Astrocyte of the cerebellum (primary cell): ENCODE results near the gene CD5L.

ENCODE experiments used
- DNase-seq: peaks from one replicate; pipeline ENCODE4 v3.0.0-alpha.2; 2011; ENCODE audit warnings: low read depth
- H3K4me3 ChIP-seq: 2 replicates; pipeline ENCODE4 v1.5.1; 2011; ENCODE audit warnings: mild to moderate bottlenecking, low read depth, low read length, moderate library complexity
- in situ Hi-C: cut with HindIII; loops from 2 replicates; pipeline ENCODE4 v1.10.0; 2017; ENCODE audit warnings: low sequenced_read_pairs
- TF ChIP-seq, protein P1 (sequence below): IDR thresholded peaks from 2 replicates; pipeline ENCODE4 v1.5.1; 2012; ENCODE audit warnings: low read length, low read depth, moderate library complexity, mild to moderate bottlenecking; ENCODE audit errors: missing control alignments

The CD5L gene

DNA sequence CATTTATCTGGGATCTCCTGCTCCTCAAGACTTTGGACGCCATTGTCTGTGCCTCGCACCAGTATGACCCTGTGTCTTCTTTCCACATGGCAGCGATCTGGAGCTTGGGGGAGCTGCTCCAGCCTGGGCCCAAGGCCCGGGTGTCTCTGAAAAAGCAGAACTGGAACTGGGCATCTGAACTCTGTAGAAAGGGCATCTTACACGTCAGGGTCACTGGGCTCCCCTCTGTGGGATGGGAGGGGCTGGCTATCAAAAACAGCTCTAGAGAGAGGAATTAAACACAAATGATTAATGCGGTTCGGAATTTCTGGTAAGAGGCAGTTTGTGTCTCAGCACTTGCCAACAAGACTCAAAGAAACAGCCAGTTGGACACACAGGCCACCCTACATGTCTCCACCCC is 37.8 kb downstream of the CD5L start:
- DNase-seq: no peak
- TF ChIP-seq, protein P1, sequence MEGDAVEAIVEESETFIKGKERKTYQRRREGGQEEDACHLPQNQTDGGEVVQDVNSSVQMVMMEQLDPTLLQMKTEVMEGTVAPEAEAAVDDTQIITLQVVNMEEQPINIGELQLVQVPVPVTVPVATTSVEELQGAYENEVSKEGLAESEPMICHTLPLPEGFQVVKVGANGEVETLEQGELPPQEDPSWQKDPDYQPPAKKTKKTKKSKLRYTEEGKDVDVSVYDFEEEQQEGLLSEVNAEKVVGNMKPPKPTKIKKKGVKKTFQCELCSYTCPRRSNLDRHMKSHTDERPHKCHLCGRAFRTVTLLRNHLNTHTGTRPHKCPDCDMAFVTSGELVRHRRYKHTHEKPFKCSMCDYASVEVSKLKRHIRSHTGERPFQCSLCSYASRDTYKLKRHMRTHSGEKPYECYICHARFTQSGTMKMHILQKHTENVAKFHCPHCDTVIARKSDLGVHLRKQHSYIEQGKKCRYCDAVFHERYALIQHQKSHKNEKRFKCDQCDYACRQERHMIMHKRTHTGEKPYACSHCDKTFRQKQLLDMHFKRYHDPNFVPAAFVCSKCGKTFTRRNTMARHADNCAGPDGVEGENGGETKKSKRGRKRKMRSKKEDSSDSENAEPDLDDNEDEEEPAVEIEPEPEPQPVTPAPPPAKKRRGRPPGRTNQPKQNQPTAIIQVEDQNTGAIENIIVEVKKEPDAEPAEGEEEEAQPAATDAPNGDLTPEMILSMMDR: no peak
- in situ Hi-C loops: no loop called here
- no peak overlapping the region for H3K4me3 ChIP-seq

GRCh38 chr1:157799996-157800395 is 41.6 kb downstream of the CD5L start:
- in situ Hi-C loops: no loop called here
- DNase-seq: no peak
- TF ChIP-seq, protein P1: no peak
- H3K4me3 ChIP-seq: no peak overlapping the region

DNA sequence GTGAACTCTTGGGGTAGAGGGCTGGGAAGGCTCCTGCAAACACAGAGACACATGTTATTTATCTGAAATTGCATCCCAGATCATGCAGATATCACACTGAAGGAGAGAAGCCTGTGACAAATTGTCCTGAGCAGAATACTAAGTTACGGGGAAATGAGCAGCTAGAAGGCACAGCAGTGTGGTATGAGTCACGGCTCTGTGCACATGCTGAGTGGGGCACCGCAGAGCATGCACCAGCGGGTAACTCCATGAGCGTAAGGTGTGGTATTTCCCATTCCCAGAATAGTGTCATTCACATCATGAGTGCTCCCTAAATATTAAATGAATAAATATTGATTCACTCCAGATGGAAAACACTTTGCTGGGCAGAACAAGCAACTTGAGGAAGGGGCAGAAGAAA is 43.4 kb downstream of the CD5L start:
- DNase-seq: no peak
- in situ Hi-C loops: no loop called here
- TF ChIP-seq, protein P1: no peak
- H3K4me3 ChIP-seq: no peak overlapping the region

DNA sequence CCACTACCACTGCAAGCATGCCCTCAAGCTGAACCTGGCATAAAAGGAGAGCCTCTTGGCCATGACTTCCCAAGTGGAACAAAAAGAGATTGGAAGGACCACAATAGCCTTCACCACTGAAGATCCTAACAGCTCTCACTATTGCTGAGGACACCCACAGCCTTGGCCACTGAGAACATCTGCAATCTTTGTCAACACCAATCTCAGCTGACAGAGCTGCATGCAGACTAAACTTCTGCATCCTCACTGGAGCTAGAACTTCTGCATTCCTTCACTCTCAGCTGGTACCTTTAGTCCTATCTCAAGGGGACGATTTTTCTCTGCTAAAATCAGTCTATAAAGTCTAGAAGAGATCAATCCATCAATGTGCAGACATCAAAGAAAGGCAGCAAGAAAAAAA is 56.4 kb downstream of the CD5L start:
- in situ Hi-C loops: no loop called here
- TF ChIP-seq, protein P1: no peak
- no peak for DNase-seq
- no peak overlapping the region for H3K4me3 ChIP-seq

- TF ChIP-seq, protein P1: no peak
- no peak for DNase-seq
- no peak overlapping the region for H3K4me3 ChIP-seq
- in situ Hi-C loops: no loop called here
These were observed 56.8 kb downstream of the CD5L start for GRCh38 chr1:157784801-157785200.

- in situ Hi-C loops: no loop called here
- no peak overlapping the region for H3K4me3 ChIP-seq
- TF ChIP-seq, protein P1: no peak
- no peak for DNase-seq
These were observed 58.7 kb downstream of the CD5L start for GRCh38 chr1:157782931-157783330.

- H3K4me3 ChIP-seq: no peak overlapping the region
- in situ Hi-C loops: no loop called here
- DNase-seq: no peak
- TF ChIP-seq, protein P1: no peak
These were observed 60.6 kb downstream of the CD5L start for GRCh38 chr1:157781048-157781447.
